ENCODE data around the gene NEURL1. TPM values are rescaled to one million over a fixed set of nuclear protein-coding genes. Genes with fewer than 3 reads are reported as not detected.

NEURL1 gene
- total and polyA plus RNA-seq, 4 experiments from 2014 or later: 0.76 to 0.96 (median 0.83) TPM

GRCh38 chr10:103618575-103619423 is 125.3 kb downstream of the NEURL1 start:
- H3K36me3 ChIP-seq (ENCODE audit: insufficient read depth, low read length): peaks cover 5% of the 10 kb centered on the region
- H3K27me3 Mint-ChIP-seq: no peaks in the 10 kb centered on the region
- no peaks in the 10 kb centered on the region for H3K4me1 ChIP-seq (ENCODE audit: insufficient read depth, low read length)
- H3K36me3 Mint-ChIP-seq: peaks cover 5 to 22% of the 10 kb centered on the region in 2 donors
- ChIA-PET POLR2A (ENCODE audit: partially characterized antibody) (no interaction called here), CTCF (ENCODE audit: partially characterized antibody) (no interaction called here)
- DNase-seq: no peak
- intact Hi-C loops (cut with micrococcal nuclease): no loop called here
- no peaks in the 10 kb centered on the region for H3K27me3 ChIP-seq (ENCODE audit: insufficient read depth, low read length)
- no peak overlapping the region for H3K27ac ChIP-seq (ENCODE audit: low read depth, low read length)
- H3K4me3 ChIP-seq (ENCODE audit: low read length in 2 of 2): no peak overlapping the region
- H3K9me3 Mint-ChIP-seq: no peaks in the 10 kb centered on the region
- H3K27ac Mint-ChIP-seq: peak overlapping the region in 1 of 7 donors; percentile 27
- no peaks in the 10 kb centered on the region for H3K9me3 ChIP-seq (ENCODE audit: control insufficient read depth in 1 of 2, low read length in 2 of 2)
- H3K4me1 Mint-ChIP-seq: no peaks in the 10 kb centered on the region
- H3K4me3 Mint-ChIP-seq: no peak overlapping the region

GRCh38 chr10:103619424-103620351 is 126.2 kb downstream of the NEURL1 start:
- Histone ChIP-seq H3K9me3 (ENCODE audit: control insufficient read depth in 1 of 2, low read length in 2 of 2) (no peaks in the 10 kb centered on the region), H3K4me3 (ENCODE audit: low read length in 2 of 2) (no peak overlapping the region), H3K36me3 (ENCODE audit: insufficient read depth, low read length) (peaks cover 5% of the 10 kb centered on the region), H3K4me1 (ENCODE audit: insufficient read depth, low read length) (no peaks in the 10 kb centered on the region), H3K27me3 (ENCODE audit: insufficient read depth, low read length) (no peaks in the 10 kb centered on the region), H3K27ac (ENCODE audit: low read depth, low read length) (no peak overlapping the region)
- Mint-ChIP-seq H3K4me3 (no peak overlapping the region), H3K27ac (no peak overlapping the region), H3K27me3 (no peaks in the 10 kb centered on the region), H3K36me3 (peaks cover 5 to 22% of the 10 kb centered on the region in 2 donors), H3K4me1 (no peaks in the 10 kb centered on the region), H3K9me3 (no peaks in the 10 kb centered on the region)
- POLR2A ChIA-PET (ENCODE audit: partially characterized antibody): interaction anchor here (0.6 kb wide), 1 partner anchor 11 kb away, joined by 3 read pairs; no protein-coding TSS in a partner anchor
- no peak for DNase-seq
- intact Hi-C loops (cut with micrococcal nuclease): loop anchor here (1.0 kb wide), 1 partner anchor 30 kb away; no protein-coding TSS in a partner anchor
- CTCF ChIA-PET (ENCODE audit: partially characterized antibody): no interaction called here

- Mint-ChIP-seq H3K36me3 (peaks cover 5 to 19% of the 10 kb centered on the region in 2 donors), H3K27me3 (no peaks in the 10 kb centered on the region), H3K9me3 (no peaks in the 10 kb centered on the region), H3K27ac (no peak overlapping the region), H3K4me1 (no peaks in the 10 kb centered on the region), H3K4me3 (no peak overlapping the region)
- intact Hi-C loops (cut with micrococcal nuclease): loop anchor here (1.0 kb wide), 1 partner anchor 29 kb away; no protein-coding TSS in a partner anchor
- no peak overlapping the region for H3K27ac ChIP-seq (ENCODE audit: low read depth, low read length)
- H3K4me3 ChIP-seq (ENCODE audit: low read length in 2 of 2): no peak overlapping the region
- no peaks in the 10 kb centered on the region for H3K9me3 ChIP-seq (ENCODE audit: control insufficient read depth in 1 of 2, low read length in 2 of 2)
- no peak for DNase-seq
- no peaks in the 10 kb centered on the region for H3K27me3 ChIP-seq (ENCODE audit: insufficient read depth, low read length)
- CTCF ChIA-PET (ENCODE audit: partially characterized antibody): no interaction called here
- no peaks in the 10 kb centered on the region for H3K4me1 ChIP-seq (ENCODE audit: insufficient read depth, low read length)
- H3K36me3 ChIP-seq (ENCODE audit: insufficient read depth, low read length): peaks cover 5% of the 10 kb centered on the region
- POLR2A ChIA-PET (ENCODE audit: partially characterized antibody): no interaction called here
These were observed 126.8 kb downstream of the NEURL1 start for GRCh38 chr10:103620352-103620740.

GRCh38 chr10:103620891-103621782 is 127.6 kb downstream of the NEURL1 start:
- H3K4me1 ChIP-seq (ENCODE audit: insufficient read depth, low read length): no peaks in the 10 kb centered on the region
- H3K36me3 ChIP-seq (ENCODE audit: insufficient read depth, low read length): peaks cover 5% of the 10 kb centered on the region
- no peaks in the 10 kb centered on the region for H3K27me3 ChIP-seq (ENCODE audit: insufficient read depth, low read length)
- peak overlapping the region in 1 of 7 donors; percentile 5 for H3K27ac Mint-ChIP-seq
- no peak for DNase-seq
- intact Hi-C loops (cut with micrococcal nuclease): loop anchor here (1.0 kb wide), 1 partner anchor 28 kb away; no protein-coding TSS in a partner anchor
- ChIA-PET POLR2A (ENCODE audit: partially characterized antibody) (no interaction called here), CTCF (ENCODE audit: partially characterized antibody) (interaction anchor here (1.0 kb wide), 1 partner anchor 65 kb away, joined by 3 read pairs; no protein-coding TSS in a partner anchor)
- H3K27me3 Mint-ChIP-seq: no peaks in the 10 kb centered on the region
- H3K27ac ChIP-seq (ENCODE audit: low read depth, low read length): no peak overlapping the region
- no peak overlapping the region for H3K4me3 ChIP-seq (ENCODE audit: low read length in 2 of 2)
- H3K4me3 Mint-ChIP-seq: peak overlapping the region in 1 of 8 donors; percentile 4
- peaks cover 9 to 25% of the 10 kb centered on the region in 2 donors for H3K36me3 Mint-ChIP-seq
- no peaks in the 10 kb centered on the region for H3K9me3 ChIP-seq (ENCODE audit: control insufficient read depth in 1 of 2, low read length in 2 of 2)
- H3K9me3 Mint-ChIP-seq: no peaks in the 10 kb centered on the region
- no peaks in the 10 kb centered on the region for H3K4me1 Mint-ChIP-seq

DNA sequence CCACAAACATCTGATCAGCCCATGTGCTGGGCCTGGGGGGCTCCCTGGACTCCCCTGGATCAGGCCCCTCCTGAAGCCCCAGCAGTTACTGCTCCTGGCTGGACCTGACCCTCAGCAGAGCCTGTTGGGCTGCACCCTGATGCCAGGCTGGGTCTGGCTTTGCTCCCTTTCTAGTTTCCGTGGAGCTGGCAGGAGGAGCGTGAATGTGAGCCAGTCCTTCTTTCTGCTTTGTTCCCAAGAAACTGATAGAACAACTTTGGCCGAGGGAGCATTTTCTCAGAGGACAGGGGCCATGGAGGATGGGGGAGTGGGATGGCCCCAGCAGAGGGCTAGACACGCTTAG is 128.2 kb downstream of the NEURL1 start:
- POLR2A ChIA-PET (ENCODE audit: partially characterized antibody): no interaction called here
- CTCF ChIA-PET (ENCODE audit: partially characterized antibody): interaction anchor here (1.0 kb wide), 1 partner anchor 65 kb away, joined by 3 read pairs; no protein-coding TSS in a partner anchor
- H3K27me3 ChIP-seq (ENCODE audit: insufficient read depth, low read length): no peaks in the 10 kb centered on the region
- H3K4me3 ChIP-seq (ENCODE audit: low read length in 2 of 2): no peak overlapping the region
- Mint-ChIP-seq H3K36me3 (peaks cover 9 to 28% of the 10 kb centered on the region in 2 donors), H3K4me1 (no peaks in the 10 kb centered on the region), H3K27ac (peak overlapping the region in 1 of 7 donors; percentile 41), H3K9me3 (no peaks in the 10 kb centered on the region), H3K4me3 (no peak overlapping the region), H3K27me3 (no peaks in the 10 kb centered on the region)
- no peaks in the 10 kb centered on the region for H3K9me3 ChIP-seq (ENCODE audit: control insufficient read depth in 1 of 2, low read length in 2 of 2)
- peaks cover 5% of the 10 kb centered on the region for H3K36me3 ChIP-seq (ENCODE audit: insufficient read depth, low read length)
- intact Hi-C loops (cut with micrococcal nuclease): no loop called here
- no peak overlapping the region for H3K27ac ChIP-seq (ENCODE audit: low read depth, low read length)
- no peak for DNase-seq
- no peaks in the 10 kb centered on the region for H3K4me1 ChIP-seq (ENCODE audit: insufficient read depth, low read length)

GRCh38 chr10:103622286-103622685 is 128.8 kb downstream of the NEURL1 start:
- Mint-ChIP-seq H3K27ac (peak overlapping the region in 2 of 7 donors; percentile 41 to 54), H3K4me1 (no peaks in the 10 kb centered on the region), H3K4me3 (no peak overlapping the region), H3K27me3 (no peaks in the 10 kb centered on the region), H3K9me3 (no peaks in the 10 kb centered on the region), H3K36me3 (peaks cover 9 to 29% of the 10 kb centered on the region in 2 donors)
- POLR2A ChIA-PET (ENCODE audit: partially characterized antibody): no interaction called here
- no peak overlapping the region for H3K27ac ChIP-seq (ENCODE audit: low read depth, low read length)
- no peaks in the 10 kb centered on the region for H3K27me3 ChIP-seq (ENCODE audit: insufficient read depth, low read length)
- H3K36me3 ChIP-seq (ENCODE audit: insufficient read depth, low read length): peaks cover 5% of the 10 kb centered on the region
- H3K4me3 ChIP-seq (ENCODE audit: low read length in 2 of 2): no peak overlapping the region
- no peaks in the 10 kb centered on the region for H3K4me1 ChIP-seq (ENCODE audit: insufficient read depth, low read length)
- H3K9me3 ChIP-seq (ENCODE audit: control insufficient read depth in 1 of 2, low read length in 2 of 2): no peaks in the 10 kb centered on the region
- CTCF ChIA-PET (ENCODE audit: partially characterized antibody): no interaction called here
- no peak for DNase-seq
- intact Hi-C loops (cut with micrococcal nuclease): no loop called here

Measured in CD4-positive, alpha-beta memory T cell (primary cell).